A673 (cell line): ENCODE results near the gene EPS8. TPM values are rescaled to one million over a fixed set of nuclear protein-coding genes. Genes with fewer than 3 reads are reported as not detected.

ENCODE experiments used
- BruUV-seq: library from RNA; stranded (reverse); fragments of 400-500 nt; replicated peaks from 2 replicates; lab custom pipeline; 2021; lab: Mats Ljungman, UMichigan
- CTCF ChIA-PET: fragments of 300-600 bp; sonication (Branson Sonifier 250); formaldehyde crosslinking; loops from one replicate; lab custom pipeline; 2022; ENCODE audit warnings: antibody characterized with exemption; lab: Charles Lee
- POLR2A ChIA-PET: fragments of 300-600 bp; sonication (Branson Sonifier 250); formaldehyde crosslinking; loops from one replicate; lab custom pipeline; 2022; ENCODE audit warnings: antibody characterized with exemption; ENCODE audit not compliant: low non-redundant PET; lab: Charles Lee
- DNase-seq: peaks from one replicate; pipeline ENCODE4 v3.0.0-alpha.2; 2015; ENCODE audit warnings: low spot score
- H3K27ac ChIP-seq: fragments of 200-600 bp; sonication (generic); 2 replicates; pipeline ENCODE4 v1.5.1; 2016; ENCODE audit warnings: mixed run types, low read depth, mild to moderate bottlenecking, mixed read lengths, antibody characterized with exemption, low read length; ENCODE audit not compliant: poor library complexity, severe bottlenecking
- H3K27me3 ChIP-seq: fragments of 200-600 bp; sonication (generic); replicated peaks from 2 replicates; pipeline ENCODE4 v1.6.1; 2017; ENCODE audit warnings: mixed run types, low read depth, mild to moderate bottlenecking, mixed read lengths, antibody characterized with exemption, low read length; ENCODE audit not compliant: insufficient read depth, poor library complexity
- H3K36me3 ChIP-seq: fragments of 200-600 bp; sonication (generic); 2 replicates; pipeline ENCODE4 v1.6.1; 2016; ENCODE audit warnings: mixed run types, mild to moderate bottlenecking, mixed read lengths, antibody characterized with exemption, low read length; ENCODE audit not compliant: insufficient read depth, poor library complexity, severe bottlenecking
- H3K4me1 ChIP-seq: fragments of 200-600 bp; sonication (generic); 2 replicates; pipeline ENCODE4 v1.6.1; 2017; ENCODE audit warnings: mixed run types, mild to moderate bottlenecking, mixed read lengths, antibody characterized with exemption, low read length; ENCODE audit not compliant: insufficient read depth, poor library complexity, severe bottlenecking
- H3K4me3 ChIP-seq: fragments of 200-600 bp; sonication (generic); 2 replicates; pipeline ENCODE4 v1.5.1; 2016; ENCODE audit warnings: low read depth, mixed run types, mild to moderate bottlenecking, mixed read lengths, low read length; ENCODE audit not compliant: poor library complexity, severe bottlenecking
- H3K9me3 ChIP-seq: fragments of 200-600 bp; sonication (generic); 2 replicates; pipeline ENCODE4 v1.6.1; 2016; ENCODE audit warnings: mixed run types, low read depth, mild to moderate bottlenecking, mixed read lengths, antibody characterized with exemption, low read length; ENCODE audit not compliant: poor library complexity, severe bottlenecking
- CTCF ChIP-seq: fragments of 300-800, 200-600 bp; sonication (generic); conservative IDR thresholded peaks from 2 replicates; pipeline ENCODE4 v1.5.1; 2017; ENCODE audit warnings: low read depth, mild to moderate bottlenecking, antibody characterized with exemption, low read length, moderate library complexity, mixed read lengths
- EZH2 ChIP-seq: fragments of 200-600 bp; sonication (generic); IDR thresholded peaks from 2 replicates; pipeline ENCODE4 v1.6.1; 2017; ENCODE audit warnings: borderline replicate concordance, low read depth, mild to moderate bottlenecking, mixed read lengths, antibody characterized with exemption, low read length; ENCODE audit not compliant: poor library complexity, severe bottlenecking
- intact Hi-C: fragments of 100-400 bp; cut with micrococcal nuclease; formaldehyde crosslinking; loops from one replicate; pipeline ENCODE4 v1.10.0; 2022; ENCODE audit not compliant: unreplicated experiment
- total RNA-seq: library from RNA; stranded (reverse); gene quantifications from 2 replicates; pipeline ENCODE4 v1.2.3, GENCODE V29; 2021

EPS8 gene
- total RNA-seq, 1 experiment from 2014 or later: 14.0 TPM

GRCh38 chr12:15651371-15651770 lies 137.8 kb downstream of the EPS8 start:
- no peak for DNase-seq
- no peak for TF ChIP-seq CTCF
- TF ChIP-seq EZH2: no peak
- no peaks in the 10 kb centered on the region for H3K36me3 ChIP-seq
- ChIA-PET POLR2A (no interaction called here), CTCF (no interaction called here)
- no peak overlapping the region for H3K27ac ChIP-seq
- no peaks in the 10 kb centered on the region for H3K9me3 ChIP-seq
- intact Hi-C loops: no loop called here
- no peak overlapping the region for H3K4me3 ChIP-seq
- BruUV-seq: no TSS peak
- H3K27me3 ChIP-seq: no peaks in the 10 kb centered on the region
- peaks cover 4% of the 10 kb centered on the region for H3K4me1 ChIP-seq

- H3K4me3 ChIP-seq: no peak overlapping the region
- no peaks in the 10 kb centered on the region for H3K36me3 ChIP-seq
- H3K27ac ChIP-seq: no peak overlapping the region
- ChIA-PET POLR2A (no interaction called here), CTCF (no interaction called here)
- H3K4me1 ChIP-seq: peaks cover 4% of the 10 kb centered on the region
- no TSS peak for BruUV-seq
- DNase-seq: peak; percentile 30
- H3K27me3 ChIP-seq: no peaks in the 10 kb centered on the region
- TF ChIP-seq CTCF (no peak), EZH2 (no peak)
- no peaks in the 10 kb centered on the region for H3K9me3 ChIP-seq
- intact Hi-C loops: no loop called here
These were observed 138.6 kb downstream of the EPS8 start for GRCh38 chr12:15650399-15651128.

- Histone ChIP-seq H3K36me3 (no peaks in the 10 kb centered on the region), H3K9me3 (no peaks in the 10 kb centered on the region), H3K4me1 (peaks cover 4% of the 10 kb centered on the region), H3K4me3 (no peak overlapping the region), H3K27me3 (no peaks in the 10 kb centered on the region), H3K27ac (no peak overlapping the region)
- DNase-seq: no peak
- intact Hi-C loops: no loop called here
- no TSS peak for BruUV-seq
- POLR2A ChIA-PET: no interaction called here
- CTCF ChIA-PET: no interaction called here
- TF ChIP-seq CTCF: no peak
- no peak for TF ChIP-seq EZH2
These were observed 139.8 kb downstream of the EPS8 start for GRCh38 chr12:15649347-15649746.
